ENCODE measurements around the gene ZCCHC7.
"Not testable (repeated sequence)": the region's sequence is repeated elsewhere in the genome, so short reads cannot be mapped to it uniquely, and the experiment has no call there.

Gene ZCCHC7

DNA sequence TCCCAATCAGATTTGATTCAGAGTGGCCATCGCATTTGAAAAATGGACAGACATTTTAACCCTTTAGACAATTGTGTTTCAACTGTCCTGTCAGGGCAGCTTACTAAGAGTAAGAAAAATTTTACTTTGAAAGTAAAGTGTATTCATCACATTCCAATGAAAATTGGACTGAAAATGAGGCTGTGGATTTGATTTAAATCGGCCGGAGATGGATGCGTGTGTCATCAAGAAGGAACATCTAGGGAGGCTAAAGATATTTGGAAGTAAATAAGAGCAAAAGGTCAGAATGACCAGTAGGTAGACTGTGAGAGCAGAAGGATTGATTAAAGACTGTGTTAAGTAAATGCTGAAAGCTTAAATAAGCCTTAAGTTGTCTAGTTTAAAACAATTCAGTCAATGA lies 1.5 kb downstream of the ZCCHC7 start:
- DNase-seq: no peak

DNA sequence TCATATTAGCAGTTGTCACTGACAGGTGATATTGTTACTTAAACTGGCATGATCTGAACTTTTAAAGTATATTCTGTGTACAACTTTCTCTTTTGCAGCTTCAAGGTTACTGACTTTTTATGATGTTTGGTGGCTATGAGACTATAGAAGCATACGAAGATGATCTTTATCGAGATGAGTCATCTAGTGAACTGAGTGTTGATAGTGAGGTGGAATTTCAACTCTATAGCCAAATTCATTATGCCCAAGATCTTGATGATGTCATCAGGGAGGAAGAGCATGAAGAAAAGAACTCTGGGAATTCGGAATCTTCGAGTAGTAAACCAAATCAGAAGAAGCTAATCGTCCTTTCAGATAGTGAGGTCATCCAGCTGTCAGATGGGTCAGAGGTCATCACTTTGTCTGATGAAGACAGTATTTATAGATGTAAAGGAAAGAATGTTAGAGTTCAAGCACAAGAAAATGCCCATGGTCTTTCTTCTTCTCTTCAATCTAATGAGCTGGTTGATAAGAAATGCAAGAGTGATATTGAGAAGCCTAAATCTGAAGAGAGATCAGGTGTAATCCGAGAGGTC lies 5.9 kb downstream of the ZCCHC7 start:
- no peak for DNase-seq

DNA sequence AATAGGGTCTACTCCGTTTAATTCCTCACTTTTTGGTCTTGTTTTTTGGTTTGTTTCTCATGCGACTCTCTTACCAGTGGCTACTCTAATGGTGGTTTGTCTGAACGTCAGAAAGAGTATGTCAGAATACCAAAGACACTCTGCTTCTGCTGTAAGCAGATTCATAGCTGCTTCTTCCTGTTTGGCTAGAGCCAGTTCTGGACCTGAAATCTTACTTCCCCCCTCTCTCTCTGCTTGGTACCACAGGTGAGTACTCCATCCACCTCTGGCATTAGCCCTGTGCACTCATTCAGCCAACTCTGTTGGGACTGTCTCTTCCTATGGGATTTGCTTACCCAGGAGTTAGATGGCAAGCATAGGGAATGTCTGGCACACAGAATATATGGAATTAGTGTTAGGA lies 6.6 kb downstream of the ZCCHC7 start:
- DNase-seq: no peak

DNA sequence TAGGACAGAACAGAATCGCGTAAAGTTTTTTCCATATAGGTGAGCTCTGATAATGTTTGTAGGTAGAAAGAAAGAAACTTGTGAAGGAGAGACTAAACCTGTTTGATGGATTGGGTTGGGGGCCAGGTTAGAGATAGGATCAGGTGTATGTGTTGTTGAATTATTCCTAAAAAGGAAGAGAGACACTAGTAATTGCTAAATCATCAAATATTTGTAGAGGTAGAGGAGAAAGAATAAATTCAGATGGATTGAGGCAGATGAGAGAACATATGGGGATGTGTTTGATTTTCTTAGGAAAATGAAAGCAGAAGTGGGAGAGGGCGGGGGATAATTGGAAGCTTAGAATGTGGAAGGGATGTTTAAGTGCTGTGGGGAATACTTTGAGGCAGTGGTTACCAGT lies 7.7 kb downstream of the ZCCHC7 start:
- DNase-seq: no peak

DNA sequence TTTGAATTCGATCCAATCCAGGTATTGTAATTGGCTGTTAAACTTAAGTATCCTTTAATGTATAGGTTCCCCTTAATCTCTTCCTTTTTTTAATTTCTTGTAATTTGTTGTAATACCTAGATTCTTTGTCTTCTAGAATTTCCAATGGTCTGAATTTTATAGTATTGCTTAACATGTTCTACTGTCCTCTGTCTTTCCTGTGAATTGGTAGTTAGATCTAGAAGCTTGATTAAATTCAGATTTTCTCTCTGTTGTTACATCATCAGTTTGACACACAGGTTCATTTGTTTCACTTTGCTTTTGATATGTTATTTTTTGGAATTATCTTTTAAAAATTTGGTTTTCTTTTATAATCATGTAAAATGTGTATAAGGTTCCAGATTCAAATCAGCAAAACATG lies 13.8 kb downstream of the ZCCHC7 start:
- no peak for DNase-seq

DNA sequence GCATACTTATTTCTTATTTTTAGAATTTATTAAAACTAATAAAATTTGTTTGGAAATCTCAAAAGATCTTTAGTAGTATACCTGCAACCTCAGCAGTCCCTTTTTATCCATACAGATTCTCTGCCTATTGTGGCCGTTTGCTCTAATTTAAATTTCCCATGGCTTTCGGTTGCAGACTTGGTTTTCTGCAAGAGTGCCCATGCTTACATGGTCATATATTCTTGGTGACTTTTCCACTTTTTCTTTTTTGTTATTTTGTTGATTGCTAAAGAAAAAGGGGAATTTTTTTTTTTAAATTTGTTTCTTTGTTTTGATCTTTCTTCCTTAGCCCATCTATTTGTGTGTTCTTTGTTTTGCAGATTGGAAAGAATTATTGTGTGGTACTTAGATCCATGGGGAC lies 20.6 kb downstream of the ZCCHC7 start:
- DNase-seq: no peak

DNA sequence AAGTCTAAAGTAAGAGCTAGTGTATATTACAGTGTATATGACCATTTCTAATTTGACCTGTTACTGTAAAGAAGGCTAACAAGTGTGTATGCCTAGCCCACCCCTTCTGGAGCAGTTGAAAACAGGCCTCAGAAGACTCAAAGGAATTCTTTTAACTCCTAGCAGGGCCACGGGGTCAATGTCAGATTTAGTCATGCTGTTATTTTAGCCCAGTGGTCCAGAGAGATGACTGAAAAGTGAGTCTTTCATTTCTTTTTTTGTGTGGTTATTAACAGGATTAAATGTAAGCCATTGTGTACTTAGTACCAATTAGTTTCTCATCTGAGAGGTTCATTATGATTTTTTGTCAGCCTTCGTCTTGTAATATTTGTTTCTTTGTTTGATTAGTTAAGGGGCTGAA lies 24.4 kb downstream of the ZCCHC7 start:
- no peak for DNase-seq

DNA sequence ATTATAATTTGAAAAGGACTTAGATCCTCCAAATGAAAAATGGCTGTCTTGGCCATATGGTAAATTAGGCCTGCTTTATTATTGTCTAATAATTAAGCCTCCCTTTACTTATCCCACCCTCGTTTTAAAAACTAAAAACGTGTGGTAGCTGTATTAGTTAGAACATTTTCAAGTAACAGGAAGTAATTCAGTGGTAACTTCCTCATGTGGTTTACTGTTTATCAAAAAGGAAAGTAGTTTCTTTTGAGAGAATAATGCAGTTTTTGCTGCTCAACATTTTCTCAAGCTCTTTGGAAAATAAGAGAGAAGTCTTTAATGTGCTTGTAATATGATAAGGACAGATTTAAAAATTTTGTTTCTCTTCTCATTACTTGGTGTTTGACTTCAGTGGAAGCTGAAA lies 26.0 kb downstream of the ZCCHC7 start:
- no peak for DNase-seq

DNA sequence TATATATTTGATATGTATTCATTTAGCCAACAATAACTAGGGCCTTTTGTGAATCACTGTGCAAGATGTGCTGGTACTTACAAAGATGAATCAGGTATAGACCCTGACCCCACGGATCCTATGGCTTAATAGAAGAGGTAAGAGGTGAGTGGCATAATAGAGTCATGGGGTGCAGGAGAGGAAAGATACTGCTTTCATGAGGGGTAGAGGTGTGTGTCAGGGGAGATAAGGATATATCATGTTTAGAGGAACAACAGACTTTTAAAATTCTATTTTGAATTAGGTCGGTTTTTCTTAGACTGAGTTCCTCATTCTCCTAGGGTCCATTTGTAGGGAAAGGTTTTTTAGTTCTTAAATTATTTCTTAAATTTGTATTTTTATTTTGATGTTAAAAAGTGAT lies 27.8 kb downstream of the ZCCHC7 start:
- DNase-seq: no peak

DNA sequence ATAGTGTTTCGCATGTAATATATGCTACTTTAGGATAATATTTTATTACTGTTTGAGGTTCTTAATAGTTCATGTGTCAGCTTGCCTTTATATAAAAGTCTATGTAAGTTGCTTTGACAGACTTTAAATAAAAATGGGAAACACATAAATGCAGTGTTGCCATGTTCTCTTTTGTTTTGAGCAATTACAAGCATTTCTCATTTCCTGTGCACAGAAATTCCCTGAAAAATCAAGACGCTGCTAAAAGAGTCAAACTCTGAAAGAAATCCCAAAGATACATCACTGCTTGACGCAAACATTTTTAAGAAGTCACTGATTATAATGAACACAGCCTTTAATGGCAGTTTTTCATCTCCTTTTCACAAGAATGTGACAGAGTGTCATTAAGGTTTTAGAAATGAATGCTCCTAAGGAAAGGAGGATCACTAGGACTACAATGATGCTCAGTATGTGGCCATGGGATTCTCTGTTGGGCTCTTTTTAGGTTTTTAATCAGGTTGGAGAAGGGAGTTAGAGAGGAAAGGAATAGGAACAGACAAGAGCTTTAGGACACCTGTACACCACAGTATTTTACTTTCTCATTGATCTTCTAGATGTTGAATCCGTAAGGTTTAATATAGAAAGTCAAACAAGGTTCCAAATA lies 29.4 kb downstream of the ZCCHC7 start:
- DNase-seq: no peak

DNA sequence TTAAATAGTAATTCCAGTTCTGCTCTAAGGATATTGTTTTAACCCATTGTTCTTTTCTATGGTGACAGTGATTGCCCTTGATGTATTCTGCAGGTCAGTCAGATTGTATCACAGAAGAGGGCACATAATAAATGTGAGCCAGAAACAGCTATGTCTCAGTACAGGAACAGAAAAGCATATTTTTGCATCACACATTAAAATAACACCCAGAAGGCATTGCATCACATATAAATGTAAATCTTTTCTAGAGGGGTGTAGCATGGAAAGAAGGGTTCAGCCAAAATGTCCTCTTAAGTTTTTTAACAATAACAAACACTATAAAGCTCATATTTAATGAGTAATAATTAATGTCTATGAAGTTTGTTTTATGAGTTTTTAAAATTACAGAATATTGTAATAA lies 30.0 kb downstream of the ZCCHC7 start:
- DNase-seq: no peak

DNA sequence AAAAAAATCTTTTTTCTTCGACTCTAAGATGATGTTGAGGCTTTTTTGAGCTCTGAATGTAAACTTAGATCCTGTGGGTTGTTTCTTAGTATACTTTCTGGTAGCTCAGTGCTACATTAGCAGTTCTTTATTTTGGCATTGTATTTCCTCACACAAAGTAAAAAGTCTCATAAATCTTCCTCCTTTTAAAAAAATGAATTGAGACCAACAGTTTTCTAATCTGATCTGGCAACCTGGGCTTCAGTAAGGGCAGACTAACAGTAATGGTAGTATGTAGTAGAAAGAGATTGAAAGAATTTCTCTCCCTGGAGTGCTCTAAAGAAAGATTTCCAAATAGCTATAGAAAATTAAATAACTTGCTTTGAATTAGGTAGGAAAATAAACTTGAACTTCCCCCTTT lies 31.4 kb downstream of the ZCCHC7 start:
- DNase-seq: no peak

DNA sequence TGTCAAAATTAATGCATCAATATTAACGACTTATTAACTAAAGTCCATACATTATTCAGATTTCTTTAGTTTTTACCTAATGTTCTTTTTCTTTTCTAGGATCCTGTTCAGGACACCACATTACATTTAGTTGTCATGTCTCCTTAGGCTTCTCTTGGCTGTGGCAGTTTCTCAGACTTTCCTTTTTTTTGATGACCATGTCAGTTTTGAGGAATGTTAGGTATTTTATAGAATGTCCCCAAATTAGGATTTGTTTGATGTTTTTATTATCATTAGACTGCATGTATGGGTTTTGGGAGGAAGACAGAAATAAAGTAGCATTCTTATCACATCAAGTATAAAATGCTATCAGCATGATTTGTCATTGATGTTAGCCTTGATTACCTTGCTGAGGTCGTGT lies 32.0 kb downstream of the ZCCHC7 start:
- no peak for DNase-seq

DNA sequence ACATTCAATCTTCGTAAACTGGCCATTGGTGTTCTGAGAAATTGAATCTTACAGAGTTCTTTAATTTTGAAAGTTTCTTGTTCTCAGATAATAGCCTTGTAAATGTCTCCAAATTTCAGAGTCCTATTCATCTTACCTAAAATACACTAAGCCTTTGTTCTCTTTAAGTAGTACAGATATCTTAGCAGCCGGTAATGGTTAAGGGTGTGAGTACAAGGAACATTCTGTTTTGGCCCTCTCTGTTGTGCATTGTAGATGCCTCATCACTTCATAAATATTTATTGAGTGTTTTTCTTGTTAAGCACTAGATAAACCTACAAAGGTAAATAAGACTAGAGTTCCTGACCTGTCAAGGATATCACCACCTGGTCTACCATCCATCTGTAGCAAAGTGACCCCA lies 35.2 kb downstream of the ZCCHC7 start:
- no peak for DNase-seq

DNA sequence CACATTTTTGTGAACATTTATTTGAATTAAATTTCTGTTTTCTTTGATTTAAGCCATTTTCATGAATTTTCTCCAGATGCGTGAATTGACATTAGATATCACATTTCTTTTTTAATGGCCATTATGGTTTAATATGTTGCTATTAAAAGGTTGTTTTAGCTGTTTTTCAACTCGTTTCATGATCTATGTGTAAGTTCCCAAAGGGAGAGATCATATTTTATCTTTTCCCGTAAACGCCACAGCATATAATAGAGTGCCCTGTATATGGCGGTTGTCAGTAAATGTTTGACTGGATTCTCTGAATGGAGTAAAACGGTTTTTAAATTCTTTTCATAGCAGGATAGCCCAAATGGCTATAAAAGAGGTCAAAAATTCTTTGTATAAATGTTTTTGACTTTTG lies 35.8 kb downstream of the ZCCHC7 start:
- DNase-seq: no peak

DNA sequence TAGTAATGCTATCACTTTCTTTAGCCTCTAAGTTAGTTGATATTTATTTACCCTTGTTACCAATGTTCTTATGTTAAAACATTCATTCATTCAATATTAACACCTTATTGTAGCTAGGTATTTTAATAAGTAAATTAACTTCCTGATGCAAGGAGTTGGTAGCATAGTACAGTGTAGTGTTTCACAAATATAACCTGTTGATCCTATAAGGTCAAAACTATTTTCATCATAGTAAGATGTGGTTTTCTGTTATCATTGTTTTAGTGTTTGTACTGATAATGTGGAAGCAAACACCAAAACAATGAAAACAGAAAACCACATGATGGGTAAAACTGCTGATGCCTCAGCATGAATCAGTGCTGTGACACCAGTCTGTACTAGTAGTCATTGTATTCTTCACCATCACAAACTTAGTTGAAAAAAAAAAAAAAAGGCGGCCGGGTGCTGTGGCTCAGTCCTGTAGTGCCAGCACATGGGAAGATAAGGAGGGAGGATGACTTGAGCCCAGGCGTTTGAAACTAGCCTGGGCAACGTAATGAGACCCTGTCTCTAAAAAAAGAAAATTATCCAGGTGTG lies 36.5 kb downstream of the ZCCHC7 start:
- DNase-seq: no peak

DNA sequence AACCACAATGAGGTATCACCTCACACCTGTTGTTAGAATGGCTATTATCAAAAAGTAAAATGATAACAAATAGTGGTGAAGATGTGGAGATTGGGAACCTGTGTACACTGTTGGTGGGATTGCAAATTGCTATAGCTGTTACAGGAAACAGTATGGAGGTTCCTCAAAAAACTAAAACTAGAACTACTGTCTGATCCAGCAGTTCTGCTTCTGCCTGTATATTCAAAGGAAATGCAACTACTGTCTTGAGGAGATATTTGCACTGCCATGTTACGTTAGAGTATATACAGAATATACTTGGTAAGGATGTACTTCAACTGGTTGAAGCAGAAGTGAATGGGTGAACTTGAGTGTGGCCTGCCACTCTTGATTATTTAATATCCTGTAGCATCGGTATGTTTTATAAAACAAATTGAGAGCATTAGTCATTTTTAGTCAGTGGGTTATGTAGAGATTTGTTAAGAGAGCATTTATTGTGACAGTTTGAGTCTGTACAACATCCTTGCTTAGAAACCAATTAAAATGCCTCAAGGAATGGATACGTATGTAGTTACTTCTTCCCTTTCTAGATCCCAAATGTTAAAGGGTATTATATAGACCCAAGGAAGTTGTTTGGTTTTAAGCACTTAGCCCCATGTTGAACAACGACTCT lies 37.5 kb downstream of the ZCCHC7 start:
- no peak for DNase-seq

DNA sequence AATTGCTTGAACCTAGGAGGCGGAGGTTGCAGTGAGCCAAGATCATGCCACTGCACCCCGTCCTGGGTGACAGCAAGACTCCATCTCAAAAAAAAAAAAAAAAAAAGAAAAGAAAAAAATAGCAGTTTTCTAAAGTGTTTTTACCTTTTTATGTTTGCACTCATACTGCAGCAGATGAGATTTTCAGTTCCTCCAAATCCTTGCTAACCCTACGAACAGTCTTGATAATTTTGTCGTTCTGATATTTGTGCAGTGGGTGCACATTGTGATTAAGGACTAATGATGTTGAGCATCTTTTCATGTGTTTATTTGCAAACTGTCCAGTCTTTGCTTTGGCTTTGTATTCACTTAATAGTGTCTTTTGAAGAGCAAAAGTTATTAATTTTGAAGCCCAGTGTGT lies 42.9 kb downstream of the ZCCHC7 start:
- no peak for DNase-seq

DNA sequence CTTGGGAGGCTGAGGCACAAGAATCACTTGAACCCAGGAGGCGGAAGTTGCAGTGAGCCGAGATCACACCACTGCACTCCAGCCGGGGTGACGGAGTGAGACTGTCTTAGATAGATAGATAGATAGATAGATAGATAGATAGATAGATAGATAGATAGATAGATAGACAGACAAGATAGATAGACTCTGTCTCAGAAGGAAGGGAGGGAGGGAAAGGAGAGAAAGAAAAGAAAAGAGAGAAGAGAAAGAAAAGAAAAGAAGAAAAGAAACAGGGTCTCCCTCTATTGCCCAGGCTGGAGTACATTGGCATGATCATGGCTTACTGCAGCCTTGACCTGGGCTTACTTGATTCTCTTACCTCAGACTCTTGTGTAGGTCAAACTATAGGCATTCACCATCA lies 44.0 kb downstream of the ZCCHC7 start:
- DNase-seq: not testable (repeated sequence)

DNA sequence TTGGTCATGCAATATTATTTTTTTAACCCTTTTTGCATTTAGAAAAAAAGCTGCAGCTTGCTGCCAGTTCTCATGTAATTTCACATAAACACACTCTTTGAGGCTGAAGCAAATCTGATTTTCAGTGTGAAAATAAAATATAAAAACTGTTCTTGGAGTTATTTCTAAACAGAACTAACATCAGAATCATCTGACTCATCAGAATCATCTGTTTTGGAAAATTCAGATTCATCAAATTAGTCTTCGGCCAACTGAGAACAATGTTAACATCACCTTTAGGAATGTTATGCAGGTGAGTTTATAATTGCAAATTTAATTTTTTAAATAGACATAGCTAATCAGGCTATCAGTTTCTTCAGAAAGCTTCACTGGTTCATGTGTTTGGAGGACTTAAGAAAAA lies 45.3 kb downstream of the ZCCHC7 start:
- DNase-seq: no peak

DNA sequence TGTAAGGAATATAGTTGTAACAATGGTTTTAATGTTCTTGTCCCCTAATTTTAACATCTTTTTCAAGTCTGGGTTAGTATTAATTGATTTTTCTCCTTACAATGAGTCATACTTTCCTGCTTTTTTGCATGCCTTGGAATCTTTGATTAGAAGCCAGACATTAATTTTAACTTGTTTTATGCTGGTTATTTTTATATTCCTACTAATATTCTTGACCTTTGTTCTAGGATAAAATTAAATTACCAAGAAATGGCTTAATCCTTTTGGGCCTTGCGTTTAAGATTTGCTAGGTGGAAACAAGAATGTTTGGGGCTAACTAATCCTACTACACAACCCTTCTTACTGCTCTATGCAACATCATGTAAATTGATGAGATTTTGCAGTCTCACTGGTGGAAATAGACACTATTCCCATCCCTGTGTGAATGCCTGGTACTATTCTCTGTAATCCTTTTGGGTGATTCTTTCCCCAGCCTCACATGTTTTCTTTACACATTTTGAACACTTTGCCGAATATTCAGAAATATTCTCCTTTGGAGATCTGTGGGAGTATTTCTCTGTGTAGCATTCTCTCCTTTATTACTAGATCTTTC lies 47.2 kb downstream of the ZCCHC7 start:
- DNase-seq: no peak

DNA sequence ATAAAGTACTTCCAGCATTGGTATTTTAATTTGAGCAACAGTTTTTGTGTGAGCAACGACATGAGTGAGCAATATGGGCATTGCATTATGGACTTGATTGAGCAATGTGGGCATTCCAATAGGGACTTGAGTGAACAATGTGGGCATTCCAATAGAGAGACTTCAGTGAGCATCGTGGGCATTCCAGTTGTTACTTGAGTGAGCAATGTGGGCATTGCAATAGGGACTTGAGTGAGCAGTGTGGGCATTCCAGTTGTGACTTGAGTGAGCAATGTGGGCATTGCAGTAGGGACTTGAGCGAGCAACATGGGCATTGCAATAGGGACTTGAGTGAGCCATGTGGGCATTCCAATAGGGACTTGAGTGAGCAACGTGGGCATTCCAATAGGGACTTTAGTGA lies 52.2 kb downstream of the ZCCHC7 start:
- no peak for DNase-seq

DNA sequence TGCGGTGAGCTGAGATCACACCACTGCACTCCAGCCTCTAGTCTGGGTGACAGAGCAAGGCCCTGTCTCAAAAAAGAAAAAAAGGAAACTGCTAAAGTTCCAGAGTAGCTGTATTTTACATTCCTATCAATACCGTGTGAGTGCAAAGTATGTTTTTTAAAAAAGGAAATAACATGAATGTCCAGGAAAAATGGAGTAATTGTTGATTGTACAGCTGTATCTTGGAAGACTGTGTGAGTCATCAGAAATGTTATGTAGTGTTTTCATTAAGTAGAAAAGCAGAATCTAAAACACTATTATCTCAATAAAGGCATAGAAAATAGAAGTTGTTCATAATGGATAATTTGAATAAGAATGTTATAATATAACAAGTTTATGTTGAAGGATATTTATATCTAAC lies 53.9 kb downstream of the ZCCHC7 start:
- DNase-seq: no peak

DNA sequence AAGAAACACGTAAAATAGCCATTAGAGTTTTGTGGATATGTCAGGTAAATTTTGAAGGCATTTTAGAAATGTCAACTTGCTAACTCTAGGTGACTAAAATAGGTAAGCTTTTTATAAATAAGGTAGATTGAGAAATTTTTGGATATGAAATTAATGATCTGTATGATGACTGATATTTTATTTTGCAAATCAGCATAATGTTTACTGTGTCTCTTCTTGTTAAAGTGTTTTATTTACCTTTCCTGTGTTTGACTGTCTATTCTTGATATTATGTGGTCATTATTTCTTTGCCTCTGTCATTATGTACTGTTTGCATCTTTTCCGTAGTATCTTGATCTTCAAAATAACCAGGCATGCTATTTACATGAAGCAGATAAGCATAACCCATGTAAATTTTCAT lies 58.4 kb downstream of the ZCCHC7 start:
- no peak for DNase-seq
